ENCODE results near the gene CSTF1. TPM values are rescaled to one million over a fixed set of nuclear protein-coding genes. Genes with fewer than 3 reads are reported as not detected.

CSTF1 gene
- total and polyA plus RNA-seq, 2 donors (not counting 3 experiments of a cell fraction or from before 2014, with no cell fraction given): 39.6 to 49.3 TPM

GRCh38 chr20:56414842-56415765 lies 22.7 kb downstream of the CSTF1 start:
- FAIRE-seq: no peak
- H3K4me2 ChIP-seq (ENCODE audit: insufficient read depth, low read length): no peak overlapping the region
- no peak overlapping the region for H3K4me3 ChIP-seq (replicated peaks in 1 of 3; ENCODE audit: insufficient read depth in 1 of 3, low read depth in 1 of 3, low read length in 3 of 3)
- H3K9ac ChIP-seq (replicated peaks; ENCODE audit: extremely low read depth, insufficient read depth, low read length): no peak overlapping the region
- H3K4me1 ChIP-seq (ENCODE audit: control insufficient read depth, extremely low read depth, insufficient read depth, low read length): peaks cover 21% of the 10 kb centered on the region
- no peak overlapping the region for H3K27ac ChIP-seq (ENCODE audit: insufficient read depth, low read depth, low read length)
- no peak for DNase-seq (ENCODE audit: low read depth, low spot score)
- H3K9me1 ChIP-seq (replicated peaks; ENCODE audit: control insufficient read depth, extremely low read depth, insufficient read depth, low read length): no peaks in the 10 kb centered on the region
- CTCF ChIA-PET: no interaction called here
- no peaks in the 10 kb centered on the region for H3K27me3 ChIP-seq (ENCODE audit: control insufficient read depth in 2 of 2, insufficient read depth in 2 of 2, low read length in 2 of 2)
- dilution Hi-C loops (cut with MboI; ENCODE audit: extremely low pct_ligation_motif_present, low sequenced_read_pairs) (no loop called here), intact Hi-C loops (cut with micrococcal nuclease) (no loop called here)
- POLR2A ChIA-PET: no interaction called here
- TF ChIP-seq FOS (IDR thresholded peaks at IDR 0.05; ENCODE audit: borderline replicate concordance, insufficient read depth, low read length) (no peak), MAX (IDR thresholded peaks at IDR 0.05; ENCODE audit: insufficient read depth, insufficient read length) (no peak), GATA2 (IDR thresholded peaks at IDR 0.05; ENCODE audit: insufficient read depth, insufficient read length, low read depth, low read length) (no peak), MYC (IDR thresholded peaks at IDR 0.05; ENCODE audit: low read depth, low read length) (no peak), EZH2 (IDR thresholded peaks at IDR 0.05; ENCODE audit: borderline replicate concordance, low read depth, low read length, severe bottlenecking) (no peak), CTCF (IDR thresholded peaks at IDR 0.05; ENCODE audit: extremely low read depth in 1 of 2, insufficient read depth in 1 of 2, low read depth in 1 of 2, low read length in 2 of 2) (no peak)
- H2AFZ ChIP-seq (ENCODE audit: low read depth, low read length): no peak overlapping the region
- no TSS peak for BruUV-seq (replicated peaks)
- H3K9me3 ChIP-seq (replicated peaks; ENCODE audit: control insufficient read depth, insufficient read depth, low read length): no peaks in the 10 kb centered on the region
- H3K79me2 ChIP-seq (ENCODE audit: control insufficient read depth, insufficient read depth, low read length): no peaks in the 10 kb centered on the region
- no peaks in the 10 kb centered on the region for H3K36me3 ChIP-seq (ENCODE audit: control insufficient read depth in 2 of 2, extremely low read depth in 1 of 2, insufficient read depth in 2 of 2, low read length in 2 of 2)
- H4K20me1 ChIP-seq (replicated peaks; ENCODE audit: control insufficient read depth, extremely low read depth, insufficient read depth, low read length): no peaks in the 10 kb centered on the region
